ENCODE results near the gene GNAL.

The GNAL gene

GRCh38 chr18:11923450-11923849 is 234.4 kb downstream of the GNAL start:
- DNase-seq: no peak

GRCh38 chr18:11925800-11926481 is 236.9 kb downstream of the GNAL start:
- no peak for DNase-seq

GRCh38 chr18:11927497-11927896 is 238.4 kb downstream of the GNAL start:
- no peak for DNase-seq

- DNase-seq: no peak
Measured at GRCh38 chr18:11932393-11932792, 243.3 kb downstream of the GNAL start.

Measured in fibroblast of skin of abdomen (primary cell).